Urothelium cell line (cell line): Measurements from ENCODE around the gene PTGER3.
A peak's percentile ranks its signal among the peaks of the same experiment; 100 is the strongest.

Source experiments
- DNase-seq: peaks from one replicate; pipeline ENCODE4 v3.0.0; 2011; ENCODE audit warnings: low spot score, mixed read lengths
- FAIRE-seq: peaks from 2 replicates; lab custom pipeline; 2011; peaks lifted over from hg19 to GRCh38; lab: Jason Lieb, UNC

The PTGER3 gene

GRCh38 chr1:71053146-71053545, 5.5 kb upstream of the PTGER3 start:
- DNase-seq (no peak), FAIRE-seq (no peak)

- DNase-seq (peak; percentile 49), FAIRE-seq (peak; percentile 53)
Measured at GRCh38 chr1:71049951-71050598, 2.5 kb upstream of the PTGER3 start.

GRCh38 chr1:71046891-71047634, 553 bp downstream of the PTGER3 start:
- FAIRE-seq: no peak
- DNase-seq: no peak

GRCh38 chr1:71045463-71046028, 2.1 kb downstream of the PTGER3 start:
- DNase-seq (no peak), FAIRE-seq (no peak)

- FAIRE-seq: no peak
- no peak for DNase-seq
Measured at GRCh38 chr1:71044833-71045232, 2.8 kb downstream of the PTGER3 start.

GRCh38 chr1:71043065-71043464, 4.6 kb downstream of the PTGER3 start:
- FAIRE-seq (no peak), DNase-seq (no peak)

GRCh38 chr1:71041806-71042205, 5.8 kb downstream of the PTGER3 start:
- DNase-seq: no peak
- no peak for FAIRE-seq

- no peak for FAIRE-seq
- DNase-seq: no peak
Measured at GRCh38 chr1:71039661-71040262, 7.9 kb downstream of the PTGER3 start.

- no peak for FAIRE-seq
- no peak for DNase-seq
Measured at GRCh38 chr1:71038942-71039341, 8.7 kb downstream of the PTGER3 start.

GRCh38 chr1:71037829-71038620, 9.6 kb downstream of the PTGER3 start:
- DNase-seq: no peak
- FAIRE-seq: no peak

GRCh38 chr1:71037066-71037465, 10.6 kb downstream of the PTGER3 start:
- FAIRE-seq: peak; percentile 52

GRCh38 chr1:71033136-71033535, 14.5 kb downstream of the PTGER3 start:
- DNase-seq: no peak
- no peak for FAIRE-seq

More at GRCh38 chr1:71037066-71037465, 10.6 kb downstream of the PTGER3 start:
- DNase-seq: no peak

- DNase-seq (no peak), FAIRE-seq (no peak)
Measured at GRCh38 chr1:71031426-71031825, 16.2 kb downstream of the PTGER3 start.

- no peak for FAIRE-seq
- DNase-seq: no peak
Measured at GRCh38 chr1:71030026-71030425, 17.6 kb downstream of the PTGER3 start.

- no peak for FAIRE-seq
- no peak for DNase-seq
Measured at GRCh38 chr1:71028981-71029380, 18.6 kb downstream of the PTGER3 start.

GRCh38 chr1:71027991-71028390, 19.6 kb downstream of the PTGER3 start:
- FAIRE-seq: no peak

GRCh38 chr1:71026093-71026492, 21.5 kb downstream of the PTGER3 start:
- DNase-seq (no peak), FAIRE-seq (no peak)

More at GRCh38 chr1:71027991-71028390, 19.6 kb downstream of the PTGER3 start:
- no peak for DNase-seq

- no peak for DNase-seq
- no peak for FAIRE-seq
Measured at GRCh38 chr1:71023515-71023914, 24.1 kb downstream of the PTGER3 start.

- FAIRE-seq (no peak), DNase-seq (no peak)
Measured at GRCh38 chr1:71019233-71019969, 28.2 kb downstream of the PTGER3 start.

- FAIRE-seq (no peak), DNase-seq (no peak)
Measured at GRCh38 chr1:71018791-71019190, 28.8 kb downstream of the PTGER3 start.
